Endothelial cell of hepatic sinusoid (primary cell): ENCODE results near the gene PDE6H.

Experiments
- in situ Hi-C: cut with HindIII; loops from 2 replicates; pipeline ENCODE4 v1.10.0; 2017; ENCODE audit warnings: low sequenced_read_pairs

The PDE6H gene

DNA sequence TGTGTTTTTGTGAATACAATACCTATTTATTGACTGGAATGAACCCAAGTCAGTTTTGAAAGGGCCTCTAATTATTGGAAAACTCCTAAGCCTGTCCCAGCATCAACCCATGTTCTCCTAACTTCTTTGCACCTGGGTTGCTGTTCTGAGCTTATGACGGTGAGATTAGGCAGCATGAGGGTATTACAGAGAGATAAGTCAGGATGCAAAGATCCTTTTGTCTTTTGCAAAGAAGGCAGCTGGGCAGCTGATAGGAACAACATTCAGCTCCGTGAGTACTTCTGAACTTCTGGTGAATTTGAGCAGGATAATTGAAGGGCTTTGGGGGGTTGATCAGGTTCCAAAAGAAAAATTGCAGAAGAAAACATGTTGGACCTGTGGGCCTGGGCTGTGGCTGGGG, at the start of gene PDE6H:
Gene PDE6H, plus strand, starts transcription at position 227 of the 400 bp plus-strand sequence. CDS start 4,971 bp downstream, outside the sequence.
- in situ Hi-C loops: no loop called here

DNA sequence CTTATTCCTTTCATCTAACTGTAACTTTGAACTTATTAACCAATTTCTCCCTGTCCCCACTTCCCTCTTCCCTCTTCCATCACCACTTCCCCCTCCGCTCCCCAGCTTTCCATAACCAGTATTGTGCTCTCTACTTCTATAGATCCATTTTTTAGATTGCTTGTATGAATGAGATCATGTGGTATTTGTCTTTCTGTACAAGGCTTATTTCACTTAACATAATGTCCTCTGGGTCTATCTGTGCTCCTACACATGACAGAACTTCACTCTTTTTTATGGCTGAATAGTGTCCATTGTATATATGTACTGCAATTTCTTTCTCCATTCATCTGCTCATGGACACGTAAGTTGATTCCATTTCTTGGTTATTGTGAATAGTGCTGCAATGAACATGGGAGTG, 48.9 kb upstream of the PDE6H start:
- in situ Hi-C loops: no loop called here

DNA sequence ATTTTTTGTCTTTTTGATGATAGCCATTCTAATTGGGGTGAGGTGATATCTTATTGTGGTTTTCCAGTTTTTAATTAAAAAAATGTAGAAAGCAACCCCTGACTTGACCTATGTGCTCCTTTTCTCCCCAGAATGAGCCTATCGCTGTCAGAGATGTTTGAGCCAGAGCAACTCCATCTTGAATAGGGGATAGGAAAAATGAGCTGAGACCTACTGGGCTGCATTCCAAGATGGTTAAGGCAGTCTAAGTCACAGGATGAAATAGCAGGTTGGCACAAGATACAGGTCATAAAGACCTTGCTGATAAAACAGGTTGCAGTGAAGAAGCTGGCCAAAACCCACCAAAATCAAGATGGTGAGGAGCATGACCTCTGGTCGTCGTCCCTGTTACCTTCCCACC, 48.3 kb upstream of the PDE6H start:
- in situ Hi-C loops: no loop called here

DNA sequence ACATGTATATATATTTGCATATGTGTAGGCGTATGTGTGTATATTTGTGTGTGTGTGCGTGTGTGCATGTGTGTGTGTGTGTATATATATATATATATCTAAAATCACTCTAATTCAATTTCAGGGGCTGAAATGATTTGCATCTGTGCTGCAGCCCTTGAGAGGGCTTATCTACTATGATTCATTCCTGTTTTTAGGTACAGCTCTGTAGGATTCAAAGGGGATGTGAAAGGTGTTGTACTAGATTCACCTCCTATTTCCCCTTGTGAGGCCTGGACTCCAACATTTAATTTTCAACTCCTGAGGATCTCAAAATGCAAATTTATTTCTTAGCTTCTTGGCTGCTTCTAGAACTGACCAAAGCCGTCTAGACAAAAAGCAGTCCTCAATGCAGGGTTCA, 45.6 kb upstream of the PDE6H start:
- in situ Hi-C loops: no loop called here

DNA sequence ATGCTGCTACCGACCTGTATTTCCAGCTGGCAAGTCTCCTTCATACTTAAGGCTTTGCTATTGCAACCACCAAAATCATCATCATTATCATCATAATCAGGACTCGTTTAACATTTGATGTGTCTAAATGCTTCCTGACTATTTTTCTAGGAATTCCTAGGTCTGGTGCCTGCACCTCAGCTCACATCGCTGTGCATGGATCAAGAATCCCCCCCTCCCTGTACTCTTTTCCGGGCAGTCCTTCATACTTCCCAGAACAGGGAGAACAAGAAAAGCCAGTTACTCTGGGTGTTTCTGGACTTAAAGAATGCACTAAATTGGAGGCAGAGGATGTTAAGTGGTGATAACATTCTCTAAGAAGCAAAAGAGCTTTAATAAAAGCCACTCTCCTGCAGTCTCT, 43.9 kb upstream of the PDE6H start:
- in situ Hi-C loops: no loop called here

DNA sequence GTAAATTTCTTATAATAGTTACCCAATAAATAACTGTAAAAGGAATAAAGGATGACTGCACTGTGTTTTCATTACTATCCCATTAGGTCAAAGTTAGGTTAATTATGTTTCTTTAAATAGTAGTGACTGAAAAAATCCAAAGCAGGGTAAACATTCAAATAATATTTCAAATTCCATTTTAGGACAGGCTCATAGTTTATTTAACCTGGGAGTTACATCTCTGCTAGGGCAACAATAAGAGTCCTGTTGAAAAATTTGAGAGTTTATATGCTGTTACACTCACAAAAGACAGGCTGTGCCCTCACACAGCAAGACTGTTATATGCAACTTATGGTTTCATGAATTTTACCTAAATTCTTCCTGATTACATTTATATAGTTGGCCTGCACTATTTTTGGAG, 42.5 kb upstream of the PDE6H start:
- in situ Hi-C loops: no loop called here

DNA sequence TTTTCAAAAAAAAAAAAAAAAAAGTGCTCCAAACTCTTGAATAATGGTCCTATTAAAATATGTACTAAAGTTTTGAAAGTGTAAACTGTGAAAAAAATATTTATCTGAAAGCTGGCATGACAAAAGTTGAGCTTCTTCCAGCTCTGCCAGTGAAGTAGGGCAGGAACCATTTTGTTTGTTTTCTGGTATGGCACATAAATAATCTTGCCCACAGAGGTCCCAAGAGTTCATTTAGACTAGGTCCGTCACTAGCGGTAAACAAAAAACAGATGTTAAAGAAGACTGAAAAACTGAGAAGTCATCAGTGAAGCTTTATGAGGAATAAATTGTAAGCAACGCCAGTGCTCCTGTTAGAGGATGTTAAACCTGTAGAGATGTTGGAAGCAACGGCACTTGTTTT, 41.5 kb upstream of the PDE6H start:
- in situ Hi-C loops: no loop called here

DNA sequence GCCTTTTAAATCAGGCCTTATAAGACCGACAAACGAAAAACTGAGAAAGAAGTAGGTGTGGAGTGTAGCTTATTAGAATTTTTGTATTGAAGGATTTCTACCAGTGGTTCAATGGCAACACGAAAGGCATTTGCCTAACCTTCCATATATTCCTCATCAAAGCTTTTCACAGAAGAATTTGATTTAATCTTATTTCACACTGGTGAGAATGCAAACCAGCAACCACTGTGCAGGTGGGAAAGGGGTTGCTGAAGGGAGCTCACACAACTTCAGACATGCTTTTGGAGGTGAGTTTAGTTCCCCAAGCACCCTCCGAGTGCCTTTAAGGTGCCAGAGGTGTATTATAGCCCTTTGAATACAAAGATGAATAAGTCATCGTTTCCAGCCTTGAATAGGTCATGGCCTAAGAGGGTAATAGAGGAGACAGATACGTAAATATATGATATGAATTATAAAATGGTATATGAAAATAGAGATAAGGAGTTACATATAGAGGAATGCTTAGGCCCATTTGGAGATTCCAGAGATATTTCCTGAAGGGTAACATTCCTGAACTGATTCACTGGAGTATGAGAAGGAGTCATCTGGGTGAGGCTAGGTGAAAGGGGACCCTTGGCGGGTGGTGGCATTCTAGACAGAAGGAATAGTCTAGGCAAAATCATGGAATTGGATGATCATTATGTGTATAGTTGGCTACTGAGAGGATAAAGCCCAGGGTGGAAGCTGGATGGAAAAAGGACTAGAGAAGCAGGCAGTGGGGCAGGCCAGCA, 40.9 kb upstream of the PDE6H start:
- in situ Hi-C loops: no loop called here

DNA sequence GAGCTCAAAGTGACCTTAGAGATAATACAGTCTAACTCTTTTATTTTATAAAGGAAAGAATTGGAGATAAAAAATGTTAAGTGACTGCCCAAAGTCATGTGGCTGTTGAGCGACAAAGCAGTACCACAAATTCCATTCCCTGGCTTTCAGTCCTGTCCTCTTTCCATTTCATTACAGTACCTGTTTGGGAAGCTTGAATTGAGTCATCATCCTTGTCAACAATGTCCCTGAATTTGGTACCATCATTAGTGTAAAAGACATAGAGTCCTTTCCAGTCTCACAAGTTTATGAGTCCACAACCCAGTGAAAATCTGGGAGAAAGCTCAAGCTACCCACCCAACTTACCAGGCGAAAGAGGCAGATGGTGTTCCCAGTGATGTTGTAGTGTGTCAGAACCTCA, 38.3 kb upstream of the PDE6H start:
- in situ Hi-C loops: no loop called here

DNA sequence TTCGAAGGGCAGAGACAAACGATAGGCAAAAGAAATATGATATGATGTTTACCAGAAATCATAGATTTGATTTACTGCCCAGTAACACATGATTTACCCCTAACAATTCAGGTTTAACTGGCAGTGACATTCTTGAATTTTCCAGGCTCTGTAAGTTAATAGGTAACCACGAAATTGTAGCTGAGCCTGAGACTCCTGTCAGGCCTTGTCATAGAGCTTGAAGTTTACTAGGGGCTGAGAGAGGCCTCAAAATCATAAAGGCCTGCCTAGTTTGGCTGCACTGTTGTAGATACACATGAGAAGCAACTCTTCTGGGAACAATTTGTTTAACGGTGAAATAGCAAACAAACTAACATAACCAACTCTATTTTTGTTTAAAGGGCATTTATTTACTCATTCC, 37.8 kb upstream of the PDE6H start:
- in situ Hi-C loops: no loop called here

DNA sequence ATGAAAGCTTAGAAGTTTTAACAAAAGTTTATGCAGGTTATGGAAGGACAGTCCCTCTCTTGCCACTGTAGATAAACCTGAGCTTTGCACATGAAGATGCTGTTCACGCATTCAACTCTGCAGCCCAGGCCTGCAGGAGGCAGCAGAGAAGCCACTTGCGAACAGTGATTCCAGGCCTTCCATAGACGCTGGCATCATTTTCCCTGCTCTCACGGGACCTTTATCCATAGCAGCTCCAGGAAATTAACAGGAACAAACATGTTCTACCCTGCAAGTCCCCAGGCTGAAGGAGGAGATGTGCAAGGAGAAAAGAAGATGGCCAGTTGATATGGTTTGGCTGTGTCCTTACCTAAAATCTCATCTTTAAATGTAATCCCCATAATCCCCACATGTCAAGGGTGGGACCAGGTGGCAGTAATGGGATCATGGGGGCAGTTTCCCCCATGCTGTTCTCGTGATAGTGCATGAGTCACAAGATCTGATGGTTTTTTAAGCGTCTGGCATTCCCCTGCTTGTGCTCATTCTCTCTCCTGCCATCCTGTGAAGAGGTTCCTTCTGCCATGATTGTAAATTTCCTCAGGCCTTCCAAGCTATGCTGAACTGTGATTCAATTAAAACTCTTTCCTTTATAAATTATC, 36.5 kb upstream of the PDE6H start:
- in situ Hi-C loops: no loop called here

DNA sequence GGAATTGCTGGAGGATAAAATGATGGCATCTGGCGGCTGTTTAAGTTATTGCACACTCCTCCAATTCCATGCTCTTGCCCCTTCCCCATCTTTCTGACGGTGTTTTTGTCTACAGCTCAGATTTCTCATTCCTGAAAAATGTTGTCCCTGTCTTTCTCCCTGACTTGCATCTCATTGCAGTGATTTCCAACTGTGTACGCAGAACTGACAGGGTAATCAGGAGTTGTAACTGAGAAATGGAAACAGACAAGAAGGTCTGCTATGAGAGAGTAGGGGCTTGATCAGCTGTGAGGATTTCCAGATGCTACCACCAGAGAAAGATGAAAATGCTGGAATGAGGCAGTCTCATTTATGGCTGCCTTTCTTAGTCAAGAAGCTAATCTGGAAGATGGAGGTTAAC, 35.8 kb upstream of the PDE6H start:
- in situ Hi-C loops: no loop called here

DNA sequence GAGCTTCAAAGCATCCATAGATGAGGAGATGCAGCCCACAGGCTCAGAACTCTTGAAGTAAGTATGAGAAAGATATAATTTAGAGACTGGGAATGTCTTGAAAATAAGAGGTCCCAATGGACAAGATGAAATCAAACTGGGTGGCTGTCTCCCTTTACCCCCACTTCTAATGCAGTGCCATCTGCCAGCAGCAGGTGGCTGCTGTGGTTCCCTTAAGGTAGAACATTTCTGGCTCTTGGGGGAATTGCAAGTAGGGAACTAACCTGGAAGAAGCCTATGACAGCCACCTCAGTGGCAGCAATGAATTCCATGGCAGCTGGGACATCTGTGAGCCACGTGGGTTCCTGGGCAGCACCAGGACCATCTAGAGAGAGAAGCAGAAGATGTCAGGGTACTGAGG, 35.2 kb upstream of the PDE6H start:
- in situ Hi-C loops: no loop called here

DNA sequence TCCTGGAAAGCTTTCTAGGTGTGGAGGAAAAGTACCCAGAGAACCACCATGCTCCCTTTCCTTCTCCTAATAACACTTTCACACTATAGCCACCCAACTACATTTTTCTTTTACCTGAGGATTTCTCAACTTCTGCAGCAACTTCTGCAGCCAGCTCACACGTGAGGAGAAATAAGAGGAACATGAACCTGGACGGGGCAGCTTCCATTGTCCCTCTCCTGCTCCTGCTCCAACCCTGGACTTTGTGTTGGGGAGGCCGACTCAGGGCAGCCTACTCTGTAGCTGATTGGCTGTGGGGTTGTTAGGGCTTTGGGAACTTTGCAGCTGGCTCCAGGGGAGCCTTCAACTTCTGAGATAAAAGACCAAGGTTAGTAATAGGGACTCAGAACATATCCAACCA, 34.5 kb upstream of the PDE6H start, which contains the start of gene ERP27:
Gene ERP27, minus strand, starts transcription at position 237 of the 400 bp plus-strand sequence. Its CDS starts 29 bp downstream, at position 208.
- in situ Hi-C loops: no loop called here

DNA sequence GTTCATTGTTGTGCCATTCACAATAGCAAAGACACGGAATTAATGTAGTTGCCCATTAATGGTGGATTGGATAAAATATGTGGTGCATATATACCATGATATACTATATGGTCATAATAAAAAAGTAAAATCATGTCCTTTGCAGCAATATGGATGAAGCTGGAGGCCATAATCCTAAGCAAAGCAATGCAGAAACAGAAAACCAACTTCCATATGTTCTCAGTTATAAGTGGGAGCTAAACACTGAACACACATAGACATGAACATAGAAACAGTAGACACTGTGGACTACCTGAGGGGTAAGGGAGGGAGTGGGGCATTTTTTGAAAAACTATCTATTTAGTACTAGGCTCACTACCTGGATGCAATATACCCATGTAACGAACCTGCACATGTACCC, 31.5 kb upstream of the PDE6H start:
- in situ Hi-C loops: no loop called here

DNA sequence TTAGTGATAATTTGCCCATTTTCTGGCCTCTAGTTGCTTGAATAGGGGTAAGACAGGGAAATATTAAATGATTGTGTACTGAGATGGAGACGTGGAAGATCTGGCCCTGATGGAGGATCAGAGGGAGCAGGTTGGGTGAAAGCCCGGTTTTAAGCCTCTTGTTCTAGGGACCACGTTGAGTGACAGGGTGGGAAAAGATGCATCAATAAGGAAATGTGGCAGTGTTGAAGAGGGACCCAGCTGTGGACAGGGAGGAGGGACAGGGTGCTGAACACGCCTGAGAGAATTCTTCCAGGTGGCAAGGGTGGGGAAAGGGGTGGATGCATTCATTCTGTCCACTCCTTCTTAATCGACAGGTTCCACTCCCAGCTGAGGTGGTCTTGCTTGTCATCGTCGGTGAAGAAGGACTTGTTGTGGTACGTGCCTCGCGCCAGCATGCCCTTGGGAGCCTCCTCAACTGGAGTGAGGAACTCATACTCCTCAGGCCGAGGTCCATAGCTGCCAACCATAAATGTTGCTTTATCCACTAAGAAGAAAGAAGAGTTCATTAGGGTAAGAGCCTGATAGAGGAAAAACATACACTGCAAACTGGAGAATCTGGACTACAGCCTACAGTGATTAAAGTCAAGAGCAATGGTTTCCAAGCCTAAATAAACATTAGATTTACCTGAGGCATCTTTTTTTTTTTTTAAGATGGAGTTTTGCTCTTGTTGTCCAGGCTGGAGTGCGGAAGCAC, 30.5 kb upstream of the PDE6H start:
- in situ Hi-C loops: no loop called here

DNA sequence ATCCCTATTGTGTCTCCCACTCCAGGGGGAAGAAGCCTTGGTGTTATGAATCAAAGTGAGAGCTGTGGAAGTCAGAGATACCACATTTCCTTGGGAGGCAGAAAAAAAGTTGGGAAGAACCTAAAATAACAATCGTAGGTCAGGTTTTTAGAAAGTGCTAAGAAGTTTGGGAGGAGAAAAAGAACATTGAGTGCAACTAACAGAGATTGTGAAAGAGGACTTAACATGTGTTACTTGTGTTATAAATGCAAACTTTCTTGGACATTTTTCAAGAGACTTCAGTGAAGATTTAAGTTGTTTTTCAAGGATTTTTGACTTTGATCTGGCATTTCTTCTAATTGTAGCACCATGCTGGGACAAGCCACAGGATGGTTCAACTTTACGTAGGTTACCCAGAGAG, 26.7 kb upstream of the PDE6H start:
- in situ Hi-C loops: no loop called here

DNA sequence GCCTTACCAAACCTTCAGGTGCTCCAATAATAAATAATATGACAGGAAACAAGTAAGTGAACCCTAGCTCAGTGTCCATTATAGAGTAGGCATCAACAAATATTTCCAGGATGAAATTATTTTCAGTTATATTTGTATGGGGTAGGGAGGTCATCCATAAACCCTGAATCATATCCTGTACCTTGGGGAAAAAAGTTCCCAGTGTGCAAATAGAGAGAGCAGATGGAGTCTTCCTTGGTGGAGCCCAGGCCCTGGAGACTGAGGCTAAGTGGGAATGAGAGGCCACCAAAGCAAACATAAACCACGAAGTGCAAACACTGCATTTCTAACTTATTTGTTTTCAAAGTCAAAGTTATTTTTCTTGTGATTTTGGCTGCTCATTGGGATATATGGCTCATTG, 26.0 kb upstream of the PDE6H start:
- in situ Hi-C loops: no loop called here

DNA sequence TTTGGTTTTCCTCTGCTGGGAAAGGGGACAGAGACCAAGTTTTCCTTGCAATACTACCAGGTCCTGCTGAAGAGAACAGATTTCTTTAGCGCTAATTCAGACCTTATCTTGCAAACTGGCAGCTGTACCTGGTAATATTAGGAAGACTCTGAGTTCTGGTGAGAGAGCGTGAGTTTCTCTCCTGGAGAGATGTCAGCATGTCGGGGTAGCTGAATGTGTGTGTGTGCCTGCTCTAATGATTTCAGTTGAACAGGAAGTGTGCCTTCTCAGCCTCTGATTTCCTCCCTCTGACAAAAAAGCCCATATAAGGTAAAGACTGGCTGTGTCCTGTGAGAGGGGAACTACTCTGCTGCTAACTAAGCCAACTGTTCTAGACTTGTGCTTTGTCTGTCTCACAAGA, 24.2 kb upstream of the PDE6H start:
- in situ Hi-C loops: no loop called here

DNA sequence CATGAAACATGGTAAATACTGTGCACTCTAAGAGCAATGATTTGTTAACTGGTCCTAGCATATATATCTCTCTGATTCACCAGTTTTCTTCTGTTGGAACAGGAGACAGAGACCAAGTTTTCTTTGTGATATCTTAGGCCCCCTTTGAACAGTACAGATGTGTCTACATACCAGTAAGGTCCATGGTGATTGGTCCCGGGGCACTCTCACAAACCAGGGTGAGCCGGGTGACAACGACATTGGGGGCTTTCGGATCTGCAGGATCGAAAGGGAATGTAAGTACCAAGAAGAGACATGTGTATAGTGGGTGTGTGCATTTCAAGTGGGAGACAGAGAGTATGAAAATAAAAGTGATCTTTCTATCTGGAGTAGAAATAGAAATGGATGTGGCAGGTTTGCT, 23.2 kb upstream of the PDE6H start:
- in situ Hi-C loops: no loop called here

DNA sequence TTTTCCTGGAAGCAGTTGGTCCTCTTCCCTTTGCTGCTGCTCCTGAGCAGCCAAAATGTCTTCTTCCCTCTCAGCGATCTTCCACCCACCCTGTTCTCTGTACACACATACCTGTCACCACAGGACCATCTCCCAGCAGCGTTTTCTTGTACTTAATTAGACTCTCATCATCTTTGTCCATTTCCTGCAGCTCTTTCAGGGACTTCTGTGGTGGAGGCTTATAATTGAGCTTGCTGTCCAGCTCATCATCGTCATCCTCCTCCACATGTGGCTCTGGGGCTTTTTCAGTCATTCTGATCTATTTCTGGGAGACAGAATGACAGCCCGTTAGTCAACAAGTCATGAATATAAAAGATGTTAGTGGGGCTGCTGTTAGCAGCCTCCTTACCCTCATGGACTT, 22.4 kb upstream of the PDE6H start:
- in situ Hi-C loops: no loop called here
